HuH-7.5 (cell line): ENCODE measurements around the gene DNAJB1.

Source experiments
- DNase-seq: peaks from one replicate; pipeline ENCODE4 v3.0.0; 2011; ENCODE audit warnings: low spot score

DNAJB1 gene

GRCh38 chr19:14496029-14496833 lies 22.0 kb downstream of the DNAJB1 start, which contains the start of gene GIPC1:
Gene GIPC1, minus strand, starts transcription at chr19:14496127. Its CDS starts 13,151 bp downstream, at chr19:14482976.
- DNase-seq = peak; percentile 99

GRCh38 chr19:14495672-14496028 lies 22.5 kb downstream of the DNAJB1 start:
- DNase-seq = peak; percentile 52

- DNase-seq = no peak
These were observed 23.1 kb downstream of the DNAJB1 start for GRCh38 chr19:14494910-14495671.

- DNase-seq = no peak
These were observed 23.8 kb downstream of the DNAJB1 start for GRCh38 chr19:14494411-14494810.

GRCh38 chr19:14492756-14493337 lies 25.4 kb downstream of the DNAJB1 start:
- DNase-seq = no peak

- no peak for DNase-seq
These were observed 30.6 kb downstream of the DNAJB1 start for GRCh38 chr19:14487370-14488125.

GRCh38 chr19:14482172-14482941 lies 35.8 kb downstream of the DNAJB1 start:
- no peak for DNase-seq

GRCh38 chr19:14480700-14481079 lies 37.5 kb downstream of the DNAJB1 start:
- peak; percentile 25 for DNase-seq

- peak; percentile 86 for DNase-seq
These were observed 38.1 kb downstream of the DNAJB1 start for GRCh38 chr19:14479975-14480699.

- no peak for DNase-seq
These were observed 38.8 kb downstream of the DNAJB1 start for GRCh38 chr19:14479309-14479974.

GRCh38 chr19:14478113-14478545 lies 40.1 kb downstream of the DNAJB1 start:
- DNase-seq = no peak

GRCh38 chr19:14477418-14478112 lies 40.6 kb downstream of the DNAJB1 start:
- no peak for DNase-seq

GRCh38 chr19:14476673-14477401 lies 41.4 kb downstream of the DNAJB1 start:
- peak; percentile 76 for DNase-seq

- DNase-seq = no peak
These were observed 41.9 kb downstream of the DNAJB1 start for GRCh38 chr19:14476327-14476672.

- peak; percentile 37 for DNase-seq
These were observed 42.7 kb downstream of the DNAJB1 start, which contains the start of gene PTGER1 for GRCh38 chr19:14475251-14476073. Gene PTGER1, minus strand, starts transcription at chr19:14475354. Its CDS starts 1,034 bp downstream, at chr19:14474320.

GRCh38 chr19:14474827-14475226 lies 43.4 kb downstream of the DNAJB1 start:
- DNase-seq = peak; percentile 30

- peak; percentile 28 for DNase-seq
These were observed 44.1 kb downstream of the DNAJB1 start for GRCh38 chr19:14473978-14474578.
